Dedifferentiated amniotic fluid mesenchymal stem cell (primary cell): Measurements from ENCODE around the gene GOLGA8N.
A peak's percentile ranks its signal among the peaks of the same experiment; 100 is the strongest.
"Not testable (repeated sequence)": the region's sequence is repeated elsewhere in the genome, so short reads cannot be mapped to it uniquely, and the experiment has no call there.

Experiments
- DNase-seq: peaks from one replicate; pipeline ENCODE4 v3.0.0-alpha.2; 2016; ENCODE audit errors: extremely low spot score

The GOLGA8N gene

GRCh38 chr15:32593151-32593550, at the start of gene GOLGA8N:
Gene GOLGA8N, plus strand, starts transcription at chr15:32593456.
- DNase-seq: not testable (repeated sequence)

GRCh38 chr15:32543456-32543855, 49.8 kb upstream of the GOLGA8N start:
- DNase-seq: not testable (repeated sequence)

DNA sequence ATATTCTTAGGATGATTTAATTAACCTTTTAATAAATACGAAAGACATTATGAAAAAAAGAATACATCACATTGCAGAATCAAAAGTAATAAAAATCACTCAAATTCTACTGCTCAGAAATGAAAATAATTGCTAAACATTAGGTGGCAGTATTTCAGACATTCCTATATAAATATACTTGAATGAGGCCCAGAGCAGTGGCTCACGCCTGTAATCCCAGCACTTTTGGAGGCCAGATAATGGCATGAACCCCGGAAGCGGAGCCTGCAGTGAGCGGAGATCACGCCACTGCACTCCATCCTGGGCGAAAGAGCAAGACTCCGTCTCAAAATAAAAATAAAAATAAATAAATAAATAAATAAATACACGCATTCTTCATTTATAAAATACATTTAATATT, 48.1 kb upstream of the GOLGA8N start:
- DNase-seq: not testable (repeated sequence)

DNA sequence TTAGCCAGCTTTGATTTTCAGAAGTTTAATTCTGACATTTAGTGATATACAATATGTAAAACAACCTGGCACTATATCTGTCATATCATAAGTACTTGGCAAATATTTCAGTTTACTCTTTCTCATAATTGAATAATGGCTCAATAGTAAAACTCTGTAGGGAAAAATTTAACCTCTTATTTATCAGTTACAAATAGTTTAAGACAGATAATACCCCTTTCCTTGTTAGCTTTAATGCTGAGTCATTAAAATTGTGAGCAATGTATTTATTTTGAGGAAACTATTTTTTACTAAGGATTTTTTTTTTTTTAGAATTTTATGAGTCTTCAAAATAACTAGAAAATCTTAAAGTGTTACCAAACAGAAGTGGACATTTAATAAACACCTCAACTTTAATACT, 38.7 kb upstream of the GOLGA8N start:
- DNase-seq: not testable (repeated sequence)

- not testable (repeated sequence) for DNase-seq
These were observed 31.1 kb upstream of the GOLGA8N start for GRCh38 chr15:32562198-32562597.

GRCh38 chr15:32568988-32569387, 24.3 kb upstream of the GOLGA8N start:
- DNase-seq: not testable (repeated sequence)

DNA sequence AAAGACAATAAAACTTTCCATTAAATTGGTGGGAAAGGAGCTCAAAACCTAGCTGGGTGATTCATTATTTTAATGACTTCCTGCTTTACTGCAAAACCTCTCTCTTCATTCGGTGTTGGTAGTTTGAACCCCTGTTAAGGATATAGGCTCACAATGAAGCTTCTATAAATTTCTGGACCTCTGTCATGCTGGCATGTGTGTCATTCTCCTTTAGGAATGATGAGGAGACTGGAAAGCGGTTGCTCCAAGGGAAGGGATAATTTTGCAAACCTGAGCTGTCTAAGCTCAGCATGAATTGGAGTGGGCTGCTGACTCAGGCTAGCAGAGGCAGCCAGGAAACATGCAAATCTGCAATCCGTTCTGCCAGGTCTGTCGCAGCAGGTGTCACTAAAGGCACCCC, 14.8 kb upstream of the GOLGA8N start:
- DNase-seq: not testable (repeated sequence)

- DNase-seq: not testable (repeated sequence)
These were observed 7.4 kb upstream of the GOLGA8N start for GRCh38 chr15:32585844-32586243.

DNA sequence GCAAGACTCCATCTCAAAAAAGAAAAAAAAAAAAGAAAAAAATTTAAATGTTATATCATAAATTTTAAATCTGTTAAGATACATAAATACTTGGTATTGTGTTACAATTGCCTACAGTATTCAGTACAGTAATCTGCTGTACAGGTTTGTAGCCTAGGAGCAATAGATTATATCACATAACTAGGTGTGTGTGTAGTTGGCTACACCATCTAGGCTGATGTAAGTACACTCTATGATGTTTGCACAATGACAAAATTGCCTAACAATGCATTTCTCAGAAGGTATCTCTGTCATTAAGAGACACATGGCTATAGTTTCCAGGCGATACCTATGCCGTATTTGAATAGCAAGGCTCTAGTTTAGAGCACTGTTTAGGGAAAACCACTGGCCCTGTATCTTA, 16.3 kb downstream of the GOLGA8N start:
- not testable (repeated sequence) for DNase-seq

GRCh38 chr15:32610719-32611118, 17.5 kb downstream of the GOLGA8N start:
- not testable (repeated sequence) for DNase-seq

GRCh38 chr15:32614712-32615050, 21.4 kb downstream of the GOLGA8N start:
- DNase-seq: not testable (repeated sequence)

GRCh38 chr15:32615051-32615870, 22.0 kb downstream of the GOLGA8N start, which contains the start of gene ARHGAP11A:
Gene ARHGAP11A, plus strand, starts transcription at chr15:32615504. Its CDS starts 708 bp downstream, at chr15:32616212.
- DNase-seq: peak; percentile 83

GRCh38 chr15:32615871-32616426, 22.7 kb downstream of the GOLGA8N start:
- not testable (repeated sequence) for DNase-seq

DNA sequence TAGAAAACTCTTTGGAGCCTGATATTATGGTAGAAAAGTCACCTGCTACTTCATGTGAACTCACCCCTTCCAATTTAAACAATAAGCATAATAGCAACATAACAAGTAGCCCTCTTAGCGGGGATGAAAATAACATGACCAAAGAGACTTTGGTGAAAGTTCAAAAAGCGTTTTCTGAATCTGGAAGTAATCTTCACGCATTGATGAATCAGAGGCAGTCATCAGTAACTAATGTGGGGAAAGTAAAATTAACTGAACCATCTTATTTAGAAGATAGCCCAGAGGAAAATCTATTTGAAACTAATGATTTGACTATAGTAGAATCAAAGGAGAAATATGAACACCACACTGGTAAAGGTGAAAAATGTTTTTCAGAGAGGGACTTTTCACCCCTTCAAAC, 43.2 kb downstream of the GOLGA8N start:
- DNase-seq: no peak

GRCh38 chr15:32636908-32637567, 43.8 kb downstream of the GOLGA8N start:
- DNase-seq: no peak

GRCh38 chr15:32637704-32638103, 44.4 kb downstream of the GOLGA8N start:
- no peak for DNase-seq

- DNase-seq: no peak
These were observed 48.3 kb downstream of the GOLGA8N start, which contains the start of gene SCG5 for GRCh38 chr15:32641517-32642059. Gene SCG5, plus strand, starts transcription at chr15:32641710. Its CDS starts 1,883 bp downstream, at chr15:32643593.

GRCh38 chr15:32642667-32643435, 49.6 kb downstream of the GOLGA8N start:
- DNase-seq: no peak

DNA sequence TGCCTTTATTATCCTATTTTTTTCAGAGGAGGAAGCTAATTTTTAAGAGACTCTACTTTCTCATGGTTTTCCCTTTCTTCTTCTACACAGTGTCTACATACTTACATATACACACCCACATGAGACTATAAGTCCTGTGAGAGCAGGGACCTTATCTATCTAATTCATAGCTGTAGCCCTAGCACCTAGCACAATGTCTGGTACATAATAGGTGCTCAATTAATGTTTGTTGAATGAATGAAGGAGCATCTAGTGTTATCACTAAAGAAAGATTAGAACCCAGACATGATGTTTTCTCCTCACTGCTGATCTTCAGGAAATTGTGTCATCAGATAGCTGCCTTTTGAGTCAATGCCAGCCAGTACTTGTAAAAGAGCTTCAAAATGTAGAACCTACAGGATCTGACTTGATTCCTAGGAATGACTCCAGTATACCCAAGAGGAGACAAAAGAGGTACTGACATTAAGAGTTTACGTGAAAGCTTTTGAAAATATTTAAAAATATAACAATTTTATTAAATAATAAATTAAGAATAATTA, 50.7 kb downstream of the GOLGA8N start:
- DNase-seq: no peak

- peak; percentile 3 for DNase-seq
These were observed 53.0 kb downstream of the GOLGA8N start for GRCh38 chr15:32646291-32646690.

- DNase-seq: no peak
These were observed 56.1 kb downstream of the GOLGA8N start for GRCh38 chr15:32649342-32649741.
